HepG2 (cell line): ENCODE data around the gene FGFBP1. TPM values are rescaled to one million over a fixed set of nuclear protein-coding genes. Genes with fewer than 3 reads are reported as not detected.

ENCODE experiments used
- ATAC-seq: fragments of 200-7000 bp; cut with Tn5 transposase; 3 replicates; pipeline ENCODE4 v1.9.1; 2020; ENCODE audit warnings: mild to moderate bottlenecking, moderate library complexity
- BruUV-seq: library from RNA; stranded (reverse); fragments of 400-500 nt; replicated peaks from 2 replicates; lab custom pipeline; 2021; lab: Mats Ljungman, UMichigan
- CTCF ChIA-PET: fragments of 300-600 bp; formaldehyde crosslinking; extraction: SDS; loops from one replicate; lab custom pipeline; 2021; ENCODE audit warnings: low total read pairs, inconsistent platforms, low intra/inter-chr PET ratio; lab: Yijun Ruan, JAX
- POLR2A ChIA-PET: fragments of 350-600 bp; sonication (Branson Sonifier 250); formaldehyde crosslinking; loops from one replicate; lab custom pipeline; 2020; ENCODE audit warnings: antibody characterized with exemption, inconsistent platforms; lab: Yijun Ruan, JAX
- DNase-seq: peaks from one replicate; pipeline ENCODE4 v3.0.0-alpha.2; 2015; ENCODE audit warnings: low spot score
- FAIRE-seq: peaks from 3 replicates; lab custom pipeline; 2011; peaks lifted over from hg19 to GRCh38; lab: Jason Lieb, UNC
- H2AFZ ChIP-seq: one replicate; pipeline ENCODE4 v1.6.1; 2011; ENCODE audit warnings: low read length, inconsistent platforms
- H3K27ac ChIP-seq: fragments of 300-600 bp; 3 replicates; pipeline ENCODE4 v1.8.0; 2011; ENCODE audit warnings: mixed run types, mild to moderate bottlenecking, mixed read lengths, low read length, inconsistent platforms; ENCODE audit not compliant: insufficient read depth; ENCODE audit errors: extremely low read length
- H3K27me3 ChIP-seq, 2 experiments: fragments of 200-600 bp in 1 of 2; 2 replicates in 1 of 2; 3 replicates in 1 of 2; pipeline versions ENCODE4 v1.6.0 to v1.8.0; 2011; ENCODE audit warnings: low read length in 2 of 2, mild to moderate bottlenecking in 2 of 2, moderate library complexity in 2 of 2, inconsistent platforms in 1 of 2; ENCODE audit not compliant: insufficient read depth in 2 of 2, control insufficient read depth in 1 of 2
- H3K36me3 ChIP-seq, 2 experiments: fragments of 200-600 bp in 1 of 2; replicated peaks in 1 of 2; 2 replicates in 1 of 2; 3 replicates in 1 of 2; pipeline versions ENCODE4 v1.5.1 to v1.8.0; 2011; ENCODE audit warnings: low read length in 2 of 2, inconsistent platforms in 1 of 2; ENCODE audit not compliant: insufficient read depth in 2 of 2, control insufficient read depth in 1 of 2
- H3K4me1 ChIP-seq: 2 replicates; pipeline ENCODE4 v1.5.1; 2012; ENCODE audit warnings: low read length, inconsistent platforms; ENCODE audit not compliant: insufficient read depth
- H3K4me2 ChIP-seq: 2 replicates; pipeline ENCODE4 v1.6.0; 2011; ENCODE audit warnings: low read depth, low read length, inconsistent platforms
- H3K4me3 ChIP-seq, 3 experiments: fragments of 200-600 bp in 1 of 3; sonication (generic), shearing (Covaris generic) in 1 of 3; replicated peaks in 1 of 3; 2 replicates each; pipeline ENCODE4 v1.5.1; 2011 to 2016; ENCODE audit warnings: low read length in 3 of 3, inconsistent platforms in 2 of 3, low read depth in 2 of 3, mild to moderate bottlenecking in 2 of 3, control low read depth in 1 of 3, mixed read lengths in 1 of 3; ENCODE audit not compliant: insufficient read depth in 1 of 3
- H3K79me2 ChIP-seq: one replicate; pipeline ENCODE4 v1.6.1; 2011; ENCODE audit warnings: low read length, inconsistent platforms; ENCODE audit not compliant: insufficient read depth
- H3K9ac ChIP-seq: 2 replicates; pipeline ENCODE4 v1.6.0; 2011; ENCODE audit warnings: mild to moderate bottlenecking, low read depth, low read length, inconsistent platforms; ENCODE audit not compliant: insufficient read depth
- H3K9me3 ChIP-seq: 2 replicates; pipeline ENCODE4 v1.5.1; 2012; ENCODE audit warnings: mild to moderate bottlenecking, low read length
- H4K20me1 ChIP-seq: 2 replicates; pipeline ENCODE4 v1.6.0; 2011; ENCODE audit warnings: inconsistent platforms, mild to moderate bottlenecking, low read length, moderate library complexity; ENCODE audit not compliant: insufficient read depth
- AKAP8 ChIP-seq: sonication (generic); formaldehyde crosslinking; IDR thresholded peaks from 2 replicates; pipeline ENCODE4 v1.5.1; 2020; ENCODE audit warnings: mild to moderate bottlenecking, missing genetic modification reagents
- BRCA1 ChIP-seq: sonication (generic); formaldehyde crosslinking; IDR thresholded peaks from 2 replicates; pipeline ENCODE4 v1.4.0; 2020; ENCODE audit warnings: missing genetic modification reagents
- CREB1 ChIP-seq, 2 experiments: fragments of 450-650 bp in 1 of 2; IDR thresholded peaks; 2 replicates each; pipeline ENCODE4 v1.6.1; 2016 to 2017; ENCODE audit warnings: control low read depth in 1 of 2, mild to moderate bottlenecking in 1 of 2, missing compliant biosample characterization in 1 of 2, missing genetic modification characterization in 1 of 2
- HHEX ChIP-seq: IDR thresholded peaks from 2 replicates; pipeline ENCODE4 v1.6.1; 2016; ENCODE audit warnings: control low read depth
- IRF2 ChIP-seq: IDR thresholded peaks from 2 replicates; pipeline ENCODE4 v1.6.1; 2018; ENCODE audit warnings: missing genetic modification reagents, missing compliant biosample characterization
- MEF2D ChIP-seq: sonication (generic); formaldehyde crosslinking; IDR thresholded peaks from 2 replicates; pipeline ENCODE4 v1.5.1; 2020; ENCODE audit warnings: mild to moderate bottlenecking, missing genetic modification reagents
- MEIS1 ChIP-seq: sonication (generic); formaldehyde crosslinking; IDR thresholded peaks from 2 replicates; pipeline ENCODE4 v1.9.0; 2021; ENCODE audit warnings: mild to moderate bottlenecking, missing genetic modification reagents, moderate library complexity, borderline replicate concordance
- ZMAT3 ChIP-seq: sonication (generic); formaldehyde crosslinking; conservative IDR thresholded peaks from 2 replicates; pipeline ENCODE4 v1.7.0; 2021; ENCODE audit warnings: missing genetic modification reagents
- ZNF335 ChIP-seq: sonication (generic); formaldehyde crosslinking; IDR thresholded peaks from 2 replicates; pipeline ENCODE4 v1.4.0; 2020; ENCODE audit warnings: missing genetic modification reagents
- ZNF557 ChIP-seq: sonication (generic); formaldehyde crosslinking; IDR thresholded peaks from 2 replicates; pipeline ENCODE4 v1.4.0; 2020; ENCODE audit warnings: missing genetic modification reagents
- ZNF589 ChIP-seq: sonication (generic); formaldehyde crosslinking; conservative IDR thresholded peaks from 2 replicates; pipeline ENCODE4 v1.8.0; 2022; ENCODE audit warnings: mild to moderate bottlenecking, moderate library complexity, missing genetic modification reagents
- ZNF615 ChIP-seq: sonication (generic); formaldehyde crosslinking; IDR thresholded peaks from 2 replicates; pipeline ENCODE4 v1.5.0; 2020; ENCODE audit warnings: mild to moderate bottlenecking, missing genetic modification reagents, borderline replicate concordance
- ZSCAN30 ChIP-seq: sonication (generic); formaldehyde crosslinking; IDR thresholded peaks from 2 replicates; pipeline ENCODE4 v1.5.0; 2020; ENCODE audit warnings: mild to moderate bottlenecking, missing genetic modification reagents
- WGBS: methylation state at CpG from one replicate; pipeline ENCODE4 v1.1.6; 2017; ENCODE audit warnings: low lambda C conversion rate; 5-methylcytosine and 5-hydroxymethylcytosine counted together
- in situ Hi-C: cut with HindIII; loops from 2 replicates; pipeline ENCODE4 v1.10.0; 2017; ENCODE audit warnings: low pct_unique_long_range_greater_than_20kb; ENCODE audit not compliant: extremely low pct_ligation_motif_present
- intact Hi-C: fragments of 100-400 bp; cut with micrococcal nuclease; formaldehyde crosslinking; loops from one replicate; pipeline ENCODE4 v1.10.0; 2022; ENCODE audit not compliant: unreplicated experiment
- polyA plus RNA-seq, 8 experiments: library from polyadenylated mRNA; depleted of rRNA in 3 of 8; stranded (reverse) in 7 of 8; unstranded in 1 of 8; fragments of >200 nt; fragmentation: Illumina TruSeq in 4 of 8; extraction: Trizol in 4 of 8; gene quantifications; 2 replicates each; pipeline versions ENCODE4 v1.2.1 to v1.2.3, GENCODE V29; 2011 to 2016; ENCODE audit warnings: low read depth in 4 of 8, missing spikeins in 1 of 8, mixed read lengths in 1 of 8; ENCODE audit not compliant: insufficient read depth in 1 of 8
- total RNA-seq, 5 experiments: library from RNA; depleted of rRNA; stranded (reverse); fragments of >200 nt; fragmentation: Illumina TruSeq; extraction: Trizol; gene quantifications; 2 replicates each; pipeline ENCODE4 v1.2.3, GENCODE V29; 2016; ENCODE audit warnings: low read depth in 1 of 5
- TF ChIP-seq, protein P1 (sequence below): IDR thresholded peaks from 2 replicates; pipeline ENCODE4 v1.6.1; 2016; ENCODE audit warnings: mild to moderate bottlenecking, missing biosample characterization, missing genetic modification reagents
- TF ChIP-seq, protein P2 (sequence below): sonication (generic); formaldehyde crosslinking; IDR thresholded peaks from 2 replicates; pipeline ENCODE4 v1.4.0; 2020; ENCODE audit warnings: mild to moderate bottlenecking, missing genetic modification reagents, borderline replicate concordance
- TF ChIP-seq, protein P3 (sequence below): sonication (generic); formaldehyde crosslinking; IDR thresholded peaks from 2 replicates; pipeline ENCODE4 v1.8.1; 2023; ENCODE audit warnings: mild to moderate bottlenecking, missing genetic modification reagents, borderline replicate concordance
- TF ChIP-seq, protein P4 (sequence below): sonication (generic); formaldehyde crosslinking; IDR thresholded peaks from 2 replicates; pipeline ENCODE4 v1.5.0; 2020; ENCODE audit warnings: mild to moderate bottlenecking, low read depth, missing genetic modification reagents, borderline replicate concordance
- TF ChIP-seq, protein P5 (sequence below): sonication (generic); formaldehyde crosslinking; conservative IDR thresholded peaks from 2 replicates; pipeline ENCODE4 v1.4.0; 2020; ENCODE audit warnings: missing genetic modification reagents
- TF ChIP-seq, protein P6 (sequence below): sonication (generic); formaldehyde crosslinking; IDR thresholded peaks from 2 replicates; pipeline ENCODE4 v1.4.0; 2020; ENCODE audit warnings: missing genetic modification reagents

Gene FGFBP1
- total and polyA plus RNA-seq, 2 of the 13 experiments (the other 11 are each of a cell fraction or from before 2014, with no cell fraction given): not detected

DNA sequence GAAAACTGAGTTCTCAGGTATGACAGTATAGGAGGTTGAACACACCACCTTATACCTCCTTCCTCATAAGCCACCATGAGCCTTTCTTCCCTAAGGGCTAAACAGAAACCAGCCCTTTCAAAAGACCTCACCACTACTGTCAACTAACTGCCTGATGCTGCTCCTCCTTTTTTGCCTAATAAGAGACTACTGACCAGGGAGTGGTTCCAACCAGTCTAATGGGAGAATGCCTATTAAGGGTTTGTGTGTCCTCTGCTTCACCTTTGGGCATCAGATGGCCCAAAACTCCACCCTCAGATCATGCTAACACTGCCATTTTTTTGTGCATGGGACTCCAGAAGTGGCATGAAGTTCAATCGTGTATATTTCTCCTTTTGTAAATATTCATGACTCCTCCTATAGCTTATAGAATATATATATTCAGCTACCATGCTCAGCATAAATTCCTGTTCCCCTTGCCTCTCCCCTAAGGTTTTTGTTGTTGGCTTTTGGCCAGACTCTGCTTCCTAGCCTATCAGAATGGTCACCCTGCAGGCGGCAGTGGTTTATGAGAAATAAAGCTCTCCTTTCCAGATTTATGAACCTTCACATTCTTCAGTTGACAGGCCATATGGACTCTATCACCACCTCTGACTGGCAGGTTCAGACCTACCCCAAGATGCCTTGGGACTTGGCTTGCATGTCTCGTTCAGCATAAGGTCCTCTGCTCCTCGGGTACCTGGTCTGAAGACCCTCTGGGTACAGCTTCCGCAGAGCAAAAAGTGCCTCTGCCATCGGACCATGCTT lies 28.2 kb downstream of the FGFBP1 start:
- H3K9ac ChIP-seq: no peak overlapping the region
- no peaks in the 10 kb centered on the region for H3K36me3 ChIP-seq
- H3K27me3 ChIP-seq: peaks cover 1 to 11% of the 10 kb centered on the region in 2 experiments; a peak in 1 of 5 replicates
- POLR2A ChIA-PET: no interaction called here
- H3K4me3 ChIP-seq: no peak overlapping the region
- BruUV-seq: no TSS peak
- no peaks in the 10 kb centered on the region for H3K4me1 ChIP-seq
- no peak for FAIRE-seq
- H3K79me2 ChIP-seq: no peaks in the 10 kb centered on the region
- no peaks in the 10 kb centered on the region for H3K9me3 ChIP-seq
- H2AFZ ChIP-seq: no peak overlapping the region
- in situ Hi-C loops (no loop called here), intact Hi-C loops (no loop called here)
- H4K20me1 ChIP-seq: no peaks in the 10 kb centered on the region
- ATAC-seq: no peak
- WGBS: 9% methylated on average over 6 of the region's 6 CpGs
- no peak for DNase-seq
- CTCF ChIA-PET: no interaction called here
- H3K27ac ChIP-seq: no peak overlapping the region
- no peak overlapping the region for H3K4me2 ChIP-seq
- TF ChIP-seq, protein P1, sequence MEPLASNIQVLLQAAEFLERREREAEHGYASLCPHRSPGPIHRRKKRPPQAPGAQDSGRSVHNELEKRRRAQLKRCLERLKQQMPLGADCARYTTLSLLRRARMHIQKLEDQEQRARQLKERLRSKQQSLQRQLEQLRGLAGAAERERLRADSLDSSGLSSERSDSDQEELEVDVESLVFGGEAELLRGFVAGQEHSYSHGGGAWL (CRISPR knock-in tag): no peak
- TF ChIP-seq ZNF557 (CRISPR knock-in tag) (no peak), MEF2D (CRISPR knock-in tag) (no peak), IRF2 (no peak), ZSCAN30 (CRISPR knock-in tag) (no peak), ZMAT3 (CRISPR knock-in tag) (no peak), MEIS1 (CRISPR knock-in tag) (no peak), BRCA1 (no peak), AKAP8 (CRISPR knock-in tag) (no peak), HHEX (CRISPR knock-in tag) (no peak), ZNF335 (CRISPR knock-in tag) (no peak), ZNF589 (CRISPR knock-in tag) (no peak), ZNF615 (CRISPR knock-in tag) (no peak), CREB1 (IDR thresholded peaks at IDR 0.05) (no peak), CREB1 (CRISPR knock-in tag; IDR thresholded peaks at IDR 0.05) (no peak)
- TF ChIP-seq, protein P2, sequence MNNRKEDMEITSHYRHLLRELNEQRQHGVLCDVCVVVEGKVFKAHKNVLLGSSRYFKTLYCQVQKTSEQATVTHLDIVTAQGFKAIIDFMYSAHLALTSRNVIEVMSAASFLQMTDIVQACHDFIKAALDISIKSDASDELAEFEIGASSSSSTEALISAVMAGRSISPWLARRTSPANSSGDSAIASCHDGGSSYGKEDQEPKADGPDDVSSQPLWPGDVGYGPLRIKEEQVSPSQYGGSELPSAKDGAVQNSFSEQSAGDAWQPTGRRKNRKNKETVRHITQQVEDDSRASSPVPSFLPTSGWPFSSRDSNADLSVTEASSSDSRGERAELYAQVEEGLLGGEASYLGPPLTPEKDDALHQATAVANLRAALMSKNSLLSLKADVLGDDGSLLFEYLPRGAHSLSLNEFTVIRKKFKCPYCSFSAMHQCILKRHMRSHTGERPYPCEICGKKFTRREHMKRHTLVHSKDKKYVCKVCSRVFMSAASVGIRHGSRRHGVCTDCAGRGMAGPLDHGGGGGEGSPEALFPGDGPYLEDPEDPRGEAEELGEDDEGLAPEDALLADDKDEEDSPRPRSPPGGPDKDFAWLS (CRISPR knock-in tag): no peak
- TF ChIP-seq, protein P3, sequence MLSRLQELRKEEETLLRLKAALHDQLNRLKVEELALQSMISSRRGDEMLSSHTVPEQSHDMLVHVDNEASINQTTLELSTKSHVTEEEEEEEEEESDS (CRISPR knock-in tag): no peak
- TF ChIP-seq, protein P4, sequence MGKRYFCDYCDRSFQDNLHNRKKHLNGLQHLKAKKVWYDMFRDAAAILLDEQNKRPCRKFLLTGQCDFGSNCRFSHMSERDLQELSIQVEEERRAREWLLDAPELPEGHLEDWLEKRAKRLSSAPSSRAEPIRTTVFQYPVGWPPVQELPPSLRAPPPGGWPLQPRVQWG (CRISPR knock-in tag): no peak
- TF ChIP-seq, protein P5, sequence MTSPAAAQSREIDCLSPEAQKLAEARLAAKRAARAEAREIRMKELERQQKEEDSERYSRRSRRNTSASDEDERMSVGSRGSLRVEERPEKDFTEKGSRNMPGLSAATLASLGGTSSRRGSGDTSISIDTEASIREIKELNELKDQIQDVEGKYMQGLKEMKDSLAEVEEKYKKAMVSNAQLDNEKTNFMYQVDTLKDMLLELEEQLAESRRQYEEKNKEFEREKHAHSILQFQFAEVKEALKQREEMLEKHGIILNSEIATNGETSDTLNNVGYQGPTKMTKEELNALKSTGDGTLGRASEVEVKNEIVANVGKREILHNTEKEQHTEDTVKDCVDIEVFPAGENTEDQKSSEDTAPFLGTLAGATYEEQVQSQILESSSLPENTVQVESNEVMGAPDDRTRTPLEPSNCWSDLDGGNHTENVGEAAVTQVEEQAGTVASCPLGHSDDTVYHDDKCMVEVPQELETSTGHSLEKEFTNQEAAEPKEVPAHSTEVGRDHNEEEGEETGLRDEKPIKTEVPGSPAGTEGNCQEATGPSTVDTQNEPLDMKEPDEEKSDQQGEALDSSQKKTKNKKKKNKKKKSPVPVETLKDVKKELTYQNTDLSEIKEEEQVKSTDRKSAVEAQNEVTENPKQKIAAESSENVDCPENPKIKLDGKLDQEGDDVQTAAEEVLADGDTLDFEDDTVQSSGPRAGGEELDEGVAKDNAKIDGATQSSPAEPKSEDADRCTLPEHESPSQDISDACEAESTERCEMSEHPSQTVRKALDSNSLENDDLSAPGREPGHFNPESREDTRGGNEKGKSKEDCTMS (CRISPR knock-in tag): no peak
- TF ChIP-seq, protein P6, sequence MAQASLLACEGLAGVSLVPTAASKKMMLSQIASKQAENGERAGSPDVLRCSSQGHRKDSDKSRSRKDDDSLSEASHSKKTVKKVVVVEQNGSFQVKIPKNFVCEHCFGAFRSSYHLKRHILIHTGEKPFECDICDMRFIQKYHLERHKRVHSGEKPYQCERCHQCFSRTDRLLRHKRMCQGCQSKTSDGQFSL (CRISPR knock-in tag): no peak
